ENCODE data around the gene PYROXD2.

PYROXD2 gene

DNA sequence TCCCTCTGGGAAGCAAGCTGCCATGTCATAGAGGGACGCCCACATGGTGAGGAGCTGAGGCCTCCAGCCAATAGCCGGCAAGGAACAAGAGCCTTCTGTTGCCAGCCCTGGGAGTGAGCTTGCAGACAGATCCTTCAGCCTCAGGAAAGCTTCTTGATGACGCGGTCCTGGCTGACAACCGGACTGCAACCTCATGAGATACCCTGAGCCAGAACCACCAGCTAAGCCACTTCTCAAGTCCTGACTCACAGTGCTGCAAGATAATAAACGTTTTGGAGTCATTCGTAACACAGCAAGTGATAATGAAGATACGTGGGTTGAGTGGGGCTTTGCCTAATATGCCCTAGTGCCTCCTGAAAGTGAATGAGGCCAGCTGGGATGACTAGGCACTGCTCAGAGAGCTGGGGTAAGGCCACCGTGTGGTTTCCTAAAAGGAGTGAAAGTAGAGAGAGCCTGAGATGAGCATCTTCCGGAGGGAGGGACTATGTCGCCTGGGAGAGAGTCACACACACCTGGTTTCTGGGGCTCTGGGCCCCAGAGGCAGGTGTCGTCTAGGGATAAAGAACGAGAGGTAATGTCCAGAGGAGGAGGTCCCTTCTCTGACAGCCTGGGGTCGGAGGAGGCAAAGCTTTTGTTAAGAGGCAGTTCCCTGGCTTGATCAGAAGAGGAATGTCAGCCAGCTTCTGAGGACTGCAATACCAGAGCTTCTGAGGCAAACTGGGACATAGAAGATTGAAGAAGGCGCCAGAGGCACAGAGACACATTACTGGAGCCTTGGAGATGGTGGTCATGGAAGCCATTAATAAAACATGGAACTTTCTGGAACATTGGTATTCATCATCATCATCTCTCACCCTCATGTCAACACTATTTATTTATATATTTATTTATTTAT lies 53.6 kb downstream of the PYROXD2 start:
- no peak for TF ChIP-seq RARB (CRISPR knock-in tag; IDR thresholded peaks at IDR 0.05)
- no peak for TF ChIP-seq TCF4 (CRISPR knock-in tag; IDR thresholded peaks at IDR 0.05; ENCODE audit: borderline replicate concordance)
- no peak for TF ChIP-seq PPARA (CRISPR knock-in tag; IDR thresholded peaks at IDR 0.05; ENCODE audit: borderline replicate concordance)
- no peak for TF ChIP-seq ZNF8 (CRISPR knock-in tag; IDR thresholded peaks at IDR 0.05)
- TF ChIP-seq, protein P1, sequence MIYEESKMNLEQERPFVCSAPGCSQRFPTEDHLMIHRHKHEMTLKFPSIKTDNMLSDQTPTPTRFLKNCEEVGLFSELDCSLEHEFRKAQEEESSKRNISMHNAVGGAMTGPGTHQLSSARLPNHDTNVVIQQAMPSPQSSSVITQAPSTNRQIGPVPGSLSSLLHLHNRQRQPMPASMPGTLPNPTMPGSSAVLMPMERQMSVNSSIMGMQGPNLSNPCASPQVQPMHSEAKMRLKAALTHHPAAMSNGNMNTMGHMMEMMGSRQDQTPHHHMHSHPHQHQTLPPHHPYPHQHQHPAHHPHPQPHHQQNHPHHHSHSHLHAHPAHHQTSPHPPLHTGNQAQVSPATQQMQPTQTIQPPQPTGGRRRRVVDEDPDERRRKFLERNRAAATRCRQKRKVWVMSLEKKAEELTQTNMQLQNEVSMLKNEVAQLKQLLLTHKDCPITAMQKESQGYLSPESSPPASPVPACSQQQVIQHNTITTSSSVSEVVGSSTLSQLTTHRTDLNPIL (CRISPR knock-in tag; IDR thresholded peaks at IDR 0.05; ENCODE audit: low read depth) = no peak
- no peak for TF ChIP-seq GLIS3 (CRISPR knock-in tag; IDR thresholded peaks at IDR 0.05)
- TF ChIP-seq, protein P2, sequence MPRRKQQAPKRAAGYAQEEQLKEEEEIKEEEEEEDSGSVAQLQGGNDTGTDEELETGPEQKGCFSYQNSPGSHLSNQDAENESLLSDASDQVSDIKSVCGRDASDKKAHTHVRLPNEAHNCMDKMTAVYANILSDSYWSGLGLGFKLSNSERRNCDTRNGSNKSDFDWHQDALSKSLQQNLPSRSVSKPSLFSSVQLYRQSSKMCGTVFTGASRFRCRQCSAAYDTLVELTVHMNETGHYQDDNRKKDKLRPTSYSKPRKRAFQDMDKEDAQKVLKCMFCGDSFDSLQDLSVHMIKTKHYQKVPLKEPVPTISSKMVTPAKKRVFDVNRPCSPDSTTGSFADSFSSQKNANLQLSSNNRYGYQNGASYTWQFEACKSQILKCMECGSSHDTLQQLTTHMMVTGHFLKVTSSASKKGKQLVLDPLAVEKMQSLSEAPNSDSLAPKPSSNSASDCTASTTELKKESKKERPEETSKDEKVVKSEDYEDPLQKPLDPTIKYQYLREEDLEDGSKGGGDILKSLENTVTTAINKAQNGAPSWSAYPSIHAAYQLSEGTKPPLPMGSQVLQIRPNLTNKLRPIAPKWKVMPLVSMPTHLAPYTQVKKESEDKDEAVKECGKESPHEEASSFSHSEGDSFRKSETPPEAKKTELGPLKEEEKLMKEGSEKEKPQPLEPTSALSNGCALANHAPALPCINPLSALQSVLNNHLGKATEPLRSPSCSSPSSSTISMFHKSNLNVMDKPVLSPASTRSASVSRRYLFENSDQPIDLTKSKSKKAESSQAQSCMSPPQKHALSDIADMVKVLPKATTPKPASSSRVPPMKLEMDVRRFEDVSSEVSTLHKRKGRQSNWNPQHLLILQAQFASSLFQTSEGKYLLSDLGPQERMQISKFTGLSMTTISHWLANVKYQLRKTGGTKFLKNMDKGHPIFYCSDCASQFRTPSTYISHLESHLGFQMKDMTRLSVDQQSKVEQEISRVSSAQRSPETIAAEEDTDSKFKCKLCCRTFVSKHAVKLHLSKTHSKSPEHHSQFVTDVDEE (CRISPR knock-in tag; IDR thresholded peaks at IDR 0.05) = no peak
- no peak for TF ChIP-seq TOX (CRISPR knock-in tag; IDR thresholded peaks at IDR 0.05; ENCODE audit: borderline replicate concordance)
- no peak for TF ChIP-seq ZFP30 (CRISPR knock-in tag; IDR thresholded peaks at IDR 0.05)
- ATAC-seq = peak; percentile 43

DNA sequence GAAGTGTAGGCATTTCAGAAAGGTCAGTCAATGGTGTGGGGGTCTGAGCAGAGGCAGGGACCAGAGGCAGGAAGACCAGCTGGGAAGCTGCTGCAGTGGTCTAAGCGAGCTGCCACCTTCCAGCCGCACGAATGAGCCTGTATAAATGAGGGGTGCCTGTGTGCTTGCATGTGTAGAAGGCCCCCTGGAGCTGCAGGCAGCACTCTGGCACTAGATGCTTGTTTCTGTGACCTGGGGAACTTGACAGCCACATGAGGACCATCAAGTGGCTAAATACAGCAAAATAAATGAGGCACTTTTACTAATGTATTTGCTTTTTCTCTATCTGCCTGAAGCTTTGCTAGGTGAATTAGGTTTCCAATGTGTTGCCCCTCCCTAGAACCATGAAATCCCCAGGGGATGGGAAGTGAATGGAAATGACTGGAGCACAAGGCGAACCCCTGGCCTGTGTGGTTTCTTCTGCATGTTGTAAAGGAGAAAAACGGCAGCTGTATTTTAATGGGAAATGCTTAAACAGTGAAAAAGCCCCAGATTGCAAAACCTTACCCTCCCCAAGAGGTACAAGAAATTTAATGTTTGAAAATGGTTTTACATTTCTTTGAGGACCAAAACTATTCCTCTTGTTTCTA lies 57.7 kb downstream of the PYROXD2 start:
- ATAC-seq = no peak
- TF ChIP-seq BACH2 (CRISPR knock-in tag; IDR thresholded peaks at IDR 0.05; ENCODE audit: borderline replicate concordance) (no peak), ZC3H10 (CRISPR knock-in tag; IDR thresholded peaks at IDR 0.05) (no peak), TCF4 (CRISPR knock-in tag; IDR thresholded peaks at IDR 0.05; ENCODE audit: borderline replicate concordance) (no peak), ZNF565 (CRISPR knock-in tag; conservative IDR thresholded peaks at IDR 0.05; ENCODE audit: low read depth) (no peak), GLIS3 (CRISPR knock-in tag; IDR thresholded peaks at IDR 0.05) (no peak), RARB (CRISPR knock-in tag; IDR thresholded peaks at IDR 0.05) (no peak), ARNTL (CRISPR knock-in tag; IDR thresholded peaks at IDR 0.05; ENCODE audit: borderline replicate concordance, low read depth) (no peak), SNAI2 (CRISPR knock-in tag; IDR thresholded peaks at IDR 0.05) (no peak), OSR1 (CRISPR knock-in tag; IDR thresholded peaks at IDR 0.05) (no peak), PPARA (CRISPR knock-in tag; IDR thresholded peaks at IDR 0.05; ENCODE audit: borderline replicate concordance) (no peak), CSDC2 (CRISPR knock-in tag; IDR thresholded peaks at IDR 0.05) (no peak), TOX (CRISPR knock-in tag; IDR thresholded peaks at IDR 0.05; ENCODE audit: borderline replicate concordance) (no peak), ISL1 (CRISPR knock-in tag; IDR thresholded peaks at IDR 0.05) (no peak), ESRRG (CRISPR knock-in tag; IDR thresholded peaks at IDR 0.05) (no peak), ZNF8 (CRISPR knock-in tag; IDR thresholded peaks at IDR 0.05) (no peak)
- TF ChIP-seq, protein P3, sequence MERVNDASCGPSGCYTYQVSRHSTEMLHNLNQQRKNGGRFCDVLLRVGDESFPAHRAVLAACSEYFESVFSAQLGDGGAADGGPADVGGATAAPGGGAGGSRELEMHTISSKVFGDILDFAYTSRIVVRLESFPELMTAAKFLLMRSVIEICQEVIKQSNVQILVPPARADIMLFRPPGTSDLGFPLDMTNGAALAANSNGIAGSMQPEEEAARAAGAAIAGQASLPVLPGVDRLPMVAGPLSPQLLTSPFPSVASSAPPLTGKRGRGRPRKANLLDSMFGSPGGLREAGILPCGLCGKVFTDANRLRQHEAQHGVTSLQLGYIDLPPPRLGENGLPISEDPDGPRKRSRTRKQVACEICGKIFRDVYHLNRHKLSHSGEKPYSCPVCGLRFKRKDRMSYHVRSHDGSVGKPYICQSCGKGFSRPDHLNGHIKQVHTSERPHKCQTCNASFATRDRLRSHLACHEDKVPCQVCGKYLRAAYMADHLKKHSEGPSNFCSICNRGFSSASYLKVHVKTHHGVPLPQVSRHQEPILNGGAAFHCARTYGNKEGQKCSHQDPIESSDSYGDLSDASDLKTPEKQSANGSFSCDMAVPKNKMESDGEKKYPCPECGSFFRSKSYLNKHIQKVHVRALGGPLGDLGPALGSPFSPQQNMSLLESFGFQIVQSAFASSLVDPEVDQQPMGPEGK (CRISPR knock-in tag; IDR thresholded peaks at IDR 0.05; ENCODE audit: borderline replicate concordance) = no peak
- TF ChIP-seq, protein P1 (CRISPR knock-in tag; IDR thresholded peaks at IDR 0.05; ENCODE audit: low read depth) = no peak
- TF ChIP-seq, protein P4, sequence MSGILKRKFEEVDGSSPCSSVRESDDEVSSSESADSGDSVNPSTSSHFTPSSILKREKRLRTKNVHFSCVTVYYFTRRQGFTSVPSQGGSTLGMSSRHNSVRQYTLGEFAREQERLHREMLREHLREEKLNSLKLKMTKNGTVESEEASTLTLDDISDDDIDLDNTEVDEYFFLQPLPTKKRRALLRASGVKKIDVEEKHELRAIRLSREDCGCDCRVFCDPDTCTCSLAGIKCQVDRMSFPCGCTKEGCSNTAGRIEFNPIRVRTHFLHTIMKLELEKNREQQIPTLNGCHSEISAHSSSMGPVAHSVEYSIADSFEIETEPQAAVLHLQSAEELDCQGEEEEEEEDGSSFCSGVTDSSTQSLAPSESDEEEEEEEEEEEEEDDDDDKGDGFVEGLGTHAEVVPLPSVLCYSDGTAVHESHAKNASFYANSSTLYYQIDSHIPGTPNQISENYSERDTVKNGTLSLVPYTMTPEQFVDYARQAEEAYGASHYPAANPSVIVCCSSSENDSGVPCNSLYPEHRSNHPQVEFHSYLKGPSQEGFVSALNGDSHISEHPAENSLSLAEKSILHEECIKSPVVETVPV (CRISPR knock-in tag; IDR thresholded peaks at IDR 0.05) = no peak
- TF ChIP-seq, protein P2 (CRISPR knock-in tag; IDR thresholded peaks at IDR 0.05) = no peak

Data from SK-N-SH treated with all-trans-retinoic acid at 6 μM for 48 hours (cell line).